Hepatocyte (in vitro differentiated cells): Measurements from ENCODE around the gene EXOC4.

Source experiments
- EZH2 ChIP-seq: fragments of 200-600 bp; sonication (generic); IDR thresholded peaks from 2 replicates; pipeline ENCODE4 v1.6.1; 2016; ENCODE audit warnings: antibody characterized with exemption, mild to moderate bottlenecking, borderline replicate concordance
- TF ChIP-seq, protein P1 (sequence below): fragments of 200-600 bp; sonication (generic); IDR thresholded peaks from 2 replicates; pipeline ENCODE4 v1.5.1; 2016; ENCODE audit warnings: antibody characterized with exemption, mild to moderate bottlenecking; ENCODE audit not compliant: poor library complexity

DNA sequence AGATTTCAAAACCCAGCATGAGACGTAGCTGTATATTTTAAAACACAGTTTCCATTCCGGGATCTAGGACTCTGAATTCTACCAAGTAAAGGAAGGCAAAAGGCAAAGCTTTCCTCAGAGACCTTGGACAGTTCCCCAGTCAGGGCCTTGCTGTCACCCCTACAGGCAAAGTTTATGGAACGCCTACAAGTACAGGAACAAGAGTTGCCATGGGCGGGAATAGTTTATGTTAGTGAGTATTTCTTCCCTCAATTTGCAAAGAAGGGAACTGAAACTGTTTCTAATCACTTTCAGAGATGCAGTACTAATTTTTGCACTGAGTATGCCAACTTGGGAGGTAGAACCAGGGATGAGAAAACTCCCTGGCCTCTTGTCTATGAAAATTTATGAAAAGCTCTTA is 806.1 kb downstream of the EXOC4 start:
- TF ChIP-seq, protein P1, sequence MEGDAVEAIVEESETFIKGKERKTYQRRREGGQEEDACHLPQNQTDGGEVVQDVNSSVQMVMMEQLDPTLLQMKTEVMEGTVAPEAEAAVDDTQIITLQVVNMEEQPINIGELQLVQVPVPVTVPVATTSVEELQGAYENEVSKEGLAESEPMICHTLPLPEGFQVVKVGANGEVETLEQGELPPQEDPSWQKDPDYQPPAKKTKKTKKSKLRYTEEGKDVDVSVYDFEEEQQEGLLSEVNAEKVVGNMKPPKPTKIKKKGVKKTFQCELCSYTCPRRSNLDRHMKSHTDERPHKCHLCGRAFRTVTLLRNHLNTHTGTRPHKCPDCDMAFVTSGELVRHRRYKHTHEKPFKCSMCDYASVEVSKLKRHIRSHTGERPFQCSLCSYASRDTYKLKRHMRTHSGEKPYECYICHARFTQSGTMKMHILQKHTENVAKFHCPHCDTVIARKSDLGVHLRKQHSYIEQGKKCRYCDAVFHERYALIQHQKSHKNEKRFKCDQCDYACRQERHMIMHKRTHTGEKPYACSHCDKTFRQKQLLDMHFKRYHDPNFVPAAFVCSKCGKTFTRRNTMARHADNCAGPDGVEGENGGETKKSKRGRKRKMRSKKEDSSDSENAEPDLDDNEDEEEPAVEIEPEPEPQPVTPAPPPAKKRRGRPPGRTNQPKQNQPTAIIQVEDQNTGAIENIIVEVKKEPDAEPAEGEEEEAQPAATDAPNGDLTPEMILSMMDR: no peak
- no peak for TF ChIP-seq EZH2
